ENCODE results near the gene ZCWPW1.

ZCWPW1 gene

GRCh38 chr7:100437150-100438100 is 8.9 kb upstream of the ZCWPW1 start:
- no peaks in the 10 kb centered on the region for H3K27me3 ChIP-seq (ENCODE audit: insufficient read depth, low read length)
- peaks cover 37% of the 10 kb centered on the region for H3K4me1 ChIP-seq (ENCODE audit: insufficient read depth, low read length, severe bottlenecking)
- no peaks in the 10 kb centered on the region for H3K9me2 ChIP-seq (ENCODE audit: low read depth, low read length)
- peaks cover 34% of the 10 kb centered on the region for H3K36me3 ChIP-seq (ENCODE audit: insufficient read depth, low read length)
- H3K9ac ChIP-seq (ENCODE audit: low read length) = peak overlapping the region; percentile 65; the same call in 1 of the 2 replicates
- H3K4me2 ChIP-seq (ENCODE audit: low read length) = peak overlapping the region; percentile 93; the same call in 1 of the 2 replicates
- peak overlapping the region; percentile 65 for H3K27ac ChIP-seq (ENCODE audit: low read depth, low read length, poor library complexity, severe bottlenecking)
- TF ChIP-seq CTCF (IDR thresholded peaks at IDR 0.05; ENCODE audit: low read length) = no peak
- TF ChIP-seq EZH2 (IDR thresholded peaks at IDR 0.05; ENCODE audit: borderline replicate concordance, low read length) = no peak
- H3K9me3 ChIP-seq (ENCODE audit: low read length) = no peaks in the 10 kb centered on the region
- H2AFZ ChIP-seq (ENCODE audit: low read length) = no peak overlapping the region
- peaks cover 6% of the 10 kb centered on the region; the same call in 1 of the 2 replicates for H3K79me2 ChIP-seq (ENCODE audit: insufficient read depth, low read length)
- H3F3A ChIP-seq (ENCODE audit: insufficient read depth, low read length) = 0 out of 2 replicates have a peak, but pooled peaks cover 5% of the 10 kb centered on the region
- no peaks in the 10 kb centered on the region for H4K20me1 ChIP-seq (ENCODE audit: insufficient read depth, low read length)
- H3K4me3 ChIP-seq (ENCODE audit: low read depth, low read length, poor library complexity, severe bottlenecking) = peak overlapping the region; percentile 84

- Histone ChIP-seq H3K79me2 (ENCODE audit: insufficient read depth, low read length) (peaks cover 6% of the 10 kb centered on the region; the same call in 1 of the 2 replicates), H3K27me3 (ENCODE audit: insufficient read depth, low read length) (no peaks in the 10 kb centered on the region), H4K20me1 (ENCODE audit: insufficient read depth, low read length) (no peaks in the 10 kb centered on the region), H3K4me1 (ENCODE audit: insufficient read depth, low read length, severe bottlenecking) (peaks cover 55% of the 10 kb centered on the region), H3K27ac (ENCODE audit: low read depth, low read length, poor library complexity, severe bottlenecking) (peak overlapping the region; percentile 92), H3K4me2 (ENCODE audit: low read length) (peak overlapping the region; percentile 93), H3K36me3 (ENCODE audit: insufficient read depth, low read length) (peaks cover 52% of the 10 kb centered on the region), H3F3A (ENCODE audit: insufficient read depth, low read length) (0 out of 2 replicates have a peak, but pooled peaks cover 9% of the 10 kb centered on the region), H3K4me3 (ENCODE audit: low read depth, low read length, poor library complexity, severe bottlenecking) (peak overlapping the region; percentile 84), H3K9me3 (ENCODE audit: low read length) (no peaks in the 10 kb centered on the region), H3K9ac (ENCODE audit: low read length) (peak overlapping the region; percentile 91), H2AFZ (ENCODE audit: low read length) (no peak overlapping the region), H3K9me2 (ENCODE audit: low read depth, low read length) (no peaks in the 10 kb centered on the region)
- TF ChIP-seq EZH2 (IDR thresholded peaks at IDR 0.05; ENCODE audit: borderline replicate concordance, low read length) (no peak), CTCF (IDR thresholded peaks at IDR 0.05; ENCODE audit: low read length) (no peak)
Measured at GRCh38 chr7:100435401-100436304, 7.2 kb upstream of the ZCWPW1 start.
